ENCODE results near the gene ATXN1.

ATXN1 gene

GRCh38 chr6:16369989-16370388 lies 391.3 kb downstream of the ATXN1 start:
- no peak overlapping the region for H3K4me3 ChIP-seq (ENCODE audit: low read depth in 1 of 2, low read length in 2 of 2)
- H3K9ac ChIP-seq (ENCODE audit: low read length), result no peak overlapping the region
- H3K9me3 ChIP-seq (ENCODE audit: low read length), result no peaks in the 10 kb centered on the region
- no peaks in the 10 kb centered on the region for H3K36me3 ChIP-seq (ENCODE audit: insufficient read depth, low read length)
- H3K4me1 ChIP-seq (ENCODE audit: insufficient read depth, low read length), result peaks cover 15% of the 10 kb centered on the region
- H3K27me3 ChIP-seq (ENCODE audit: control insufficient read depth in 1 of 2, insufficient read depth in 2 of 2, low read length in 2 of 2), result no peaks in the 10 kb centered on the region
- H3K27ac ChIP-seq (ENCODE audit: low read depth, low read length), result no peak overlapping the region

- Histone ChIP-seq H3K36me3 (ENCODE audit: insufficient read depth, low read length) (no peaks in the 10 kb centered on the region), H3K27ac (ENCODE audit: low read depth, low read length) (no peak overlapping the region), H3K4me1 (ENCODE audit: insufficient read depth, low read length) (peaks cover 15% of the 10 kb centered on the region), H3K9me3 (ENCODE audit: low read length) (no peaks in the 10 kb centered on the region), H3K27me3 (ENCODE audit: control insufficient read depth in 1 of 2, insufficient read depth in 2 of 2, low read length in 2 of 2) (no peaks in the 10 kb centered on the region), H3K4me3 (ENCODE audit: low read depth in 1 of 2, low read length in 2 of 2) (no peak overlapping the region), H3K9ac (ENCODE audit: low read length) (no peak overlapping the region)
Measured at GRCh38 chr6:16369140-16369745, 392.0 kb downstream of the ATXN1 start.

GRCh38 chr6:16367571-16367970 lies 393.7 kb downstream of the ATXN1 start:
- Histone ChIP-seq H3K9me3 (ENCODE audit: low read length) (no peaks in the 10 kb centered on the region), H3K27me3 (ENCODE audit: control insufficient read depth in 1 of 2, insufficient read depth in 2 of 2, low read length in 2 of 2) (no peaks in the 10 kb centered on the region), H3K27ac (ENCODE audit: low read depth, low read length) (no peak overlapping the region), H3K9ac (ENCODE audit: low read length) (no peak overlapping the region), H3K36me3 (ENCODE audit: insufficient read depth, low read length) (no peaks in the 10 kb centered on the region), H3K4me3 (ENCODE audit: low read depth in 1 of 2, low read length in 2 of 2) (no peak overlapping the region), H3K4me1 (ENCODE audit: insufficient read depth, low read length) (peaks cover 15% of the 10 kb centered on the region)

- Histone ChIP-seq H3K27me3 (ENCODE audit: control insufficient read depth in 1 of 2, insufficient read depth in 2 of 2, low read length in 2 of 2) (no peaks in the 10 kb centered on the region), H3K27ac (ENCODE audit: low read depth, low read length) (no peak overlapping the region), H3K4me1 (ENCODE audit: insufficient read depth, low read length) (peaks cover 34% of the 10 kb centered on the region)
Measured at GRCh38 chr6:16363749-16364148, 397.5 kb downstream of the ATXN1 start.

GRCh38 chr6:16362819-16363589 lies 398.3 kb downstream of the ATXN1 start:
- Histone ChIP-seq H3K27ac (ENCODE audit: low read depth, low read length) (no peak overlapping the region), H3K36me3 (ENCODE audit: insufficient read depth, low read length) (no peaks in the 10 kb centered on the region)

More at GRCh38 chr6:16363749-16364148, 397.5 kb downstream of the ATXN1 start:
- no peaks in the 10 kb centered on the region for H3K36me3 ChIP-seq (ENCODE audit: insufficient read depth, low read length)
- H3K9ac ChIP-seq (ENCODE audit: low read length), result no peak overlapping the region
- no peak overlapping the region for H3K4me3 ChIP-seq (ENCODE audit: low read depth in 1 of 2, low read length in 2 of 2)
- no peaks in the 10 kb centered on the region for H3K9me3 ChIP-seq (ENCODE audit: low read length)

GRCh38 chr6:16362296-16362695 lies 399.0 kb downstream of the ATXN1 start:
- Histone ChIP-seq H3K9ac (ENCODE audit: low read length) (no peak overlapping the region), H3K9me3 (ENCODE audit: low read length) (no peaks in the 10 kb centered on the region), H3K36me3 (ENCODE audit: insufficient read depth, low read length) (no peaks in the 10 kb centered on the region), H3K27ac (ENCODE audit: low read depth, low read length) (no peak overlapping the region), H3K4me1 (ENCODE audit: insufficient read depth, low read length) (peaks cover 29% of the 10 kb centered on the region), H3K27me3 (ENCODE audit: control insufficient read depth in 1 of 2, insufficient read depth in 2 of 2, low read length in 2 of 2) (no peaks in the 10 kb centered on the region), H3K4me3 (ENCODE audit: low read depth in 1 of 2, low read length in 2 of 2) (no peak overlapping the region)

More at GRCh38 chr6:16362819-16363589, 398.3 kb downstream of the ATXN1 start:
- Histone ChIP-seq H3K27me3 (ENCODE audit: control insufficient read depth in 1 of 2, insufficient read depth in 2 of 2, low read length in 2 of 2) (no peaks in the 10 kb centered on the region), H3K9ac (ENCODE audit: low read length) (no peak overlapping the region), H3K9me3 (ENCODE audit: low read length) (no peaks in the 10 kb centered on the region), H3K4me3 (ENCODE audit: low read depth in 1 of 2, low read length in 2 of 2) (no peak overlapping the region), H3K4me1 (ENCODE audit: insufficient read depth, low read length) (peaks cover 34% of the 10 kb centered on the region)

- Histone ChIP-seq H3K36me3 (ENCODE audit: insufficient read depth, low read length) (no peaks in the 10 kb centered on the region), H3K4me1 (ENCODE audit: insufficient read depth, low read length) (peaks cover 25% of the 10 kb centered on the region), H3K4me3 (ENCODE audit: low read depth in 1 of 2, low read length in 2 of 2) (no peak overlapping the region), H3K9me3 (ENCODE audit: low read length) (no peaks in the 10 kb centered on the region), H3K27ac (ENCODE audit: low read depth, low read length) (no peak overlapping the region), H3K27me3 (ENCODE audit: control insufficient read depth in 1 of 2, insufficient read depth in 2 of 2, low read length in 2 of 2) (no peaks in the 10 kb centered on the region), H3K9ac (ENCODE audit: low read length) (no peak overlapping the region)
Measured at GRCh38 chr6:16361861-16362260, 399.4 kb downstream of the ATXN1 start.

GRCh38 chr6:16361121-16361520 lies 400.1 kb downstream of the ATXN1 start:
- Histone ChIP-seq H3K27me3 (ENCODE audit: control insufficient read depth in 1 of 2, insufficient read depth in 2 of 2, low read length in 2 of 2) (no peaks in the 10 kb centered on the region), H3K4me1 (ENCODE audit: insufficient read depth, low read length) (peaks cover 23% of the 10 kb centered on the region), H3K4me3 (ENCODE audit: low read depth in 1 of 2, low read length in 2 of 2) (no peak overlapping the region), H3K27ac (ENCODE audit: low read depth, low read length) (peak overlapping the region; percentile 24), H3K9me3 (ENCODE audit: low read length) (no peaks in the 10 kb centered on the region), H3K9ac (ENCODE audit: low read length) (no peak overlapping the region), H3K36me3 (ENCODE audit: insufficient read depth, low read length) (no peaks in the 10 kb centered on the region)

GRCh38 chr6:16360365-16360764 lies 400.9 kb downstream of the ATXN1 start:
- no peaks in the 10 kb centered on the region for H3K27me3 ChIP-seq (ENCODE audit: control insufficient read depth in 1 of 2, insufficient read depth in 2 of 2, low read length in 2 of 2)
- H3K4me1 ChIP-seq (ENCODE audit: insufficient read depth, low read length), result peaks cover 23% of the 10 kb centered on the region
- H3K9ac ChIP-seq (ENCODE audit: low read length), result no peak overlapping the region
- no peak overlapping the region for H3K4me3 ChIP-seq (ENCODE audit: low read depth in 1 of 2, low read length in 2 of 2)
- H3K9me3 ChIP-seq (ENCODE audit: low read length), result no peaks in the 10 kb centered on the region
- peak overlapping the region; percentile 24 for H3K27ac ChIP-seq (ENCODE audit: low read depth, low read length)
- H3K36me3 ChIP-seq (ENCODE audit: insufficient read depth, low read length), result no peaks in the 10 kb centered on the region

- H3K4me3 ChIP-seq (ENCODE audit: low read depth in 1 of 2, low read length in 2 of 2), result no peak overlapping the region
Measured at GRCh38 chr6:16359563-16359962, 401.7 kb downstream of the ATXN1 start.

GRCh38 chr6:16358531-16359138 lies 402.6 kb downstream of the ATXN1 start:
- H3K36me3 ChIP-seq (ENCODE audit: insufficient read depth, low read length), result no peaks in the 10 kb centered on the region
- no peaks in the 10 kb centered on the region for H3K9me3 ChIP-seq (ENCODE audit: low read length)
- no peaks in the 10 kb centered on the region for H3K27me3 ChIP-seq (ENCODE audit: control insufficient read depth in 1 of 2, insufficient read depth in 2 of 2, low read length in 2 of 2)
- H3K4me3 ChIP-seq (ENCODE audit: low read depth in 1 of 2, low read length in 2 of 2), result no peak overlapping the region
- H3K9ac ChIP-seq (ENCODE audit: low read length), result no peak overlapping the region
- H3K27ac ChIP-seq (ENCODE audit: low read depth, low read length), result no peak overlapping the region
- H3K4me1 ChIP-seq (ENCODE audit: insufficient read depth, low read length), result peaks cover 23% of the 10 kb centered on the region

More at GRCh38 chr6:16359563-16359962, 401.7 kb downstream of the ATXN1 start:
- no peak overlapping the region for H3K9ac ChIP-seq (ENCODE audit: low read length)
- no peaks in the 10 kb centered on the region for H3K36me3 ChIP-seq (ENCODE audit: insufficient read depth, low read length)
- no peak overlapping the region for H3K27ac ChIP-seq (ENCODE audit: low read depth, low read length)
- no peaks in the 10 kb centered on the region for H3K27me3 ChIP-seq (ENCODE audit: control insufficient read depth in 1 of 2, insufficient read depth in 2 of 2, low read length in 2 of 2)
- H3K4me1 ChIP-seq (ENCODE audit: insufficient read depth, low read length), result peaks cover 23% of the 10 kb centered on the region
- no peaks in the 10 kb centered on the region for H3K9me3 ChIP-seq (ENCODE audit: low read length)
